ENCODE results near the gene CCN2.

GRCh38 chr6:131946404-131946991, 4.7 kb downstream of the CCN2 start:
- TF ChIP-seq CTCF (IDR thresholded peaks at IDR 0.05) (no peak), POLR2A (IDR thresholded peaks at IDR 0.05) (no peak)

All from vagina (tissue), 2 donors.